H1 (cell line): ENCODE data around the gene NAB1. TPM values are rescaled to one million over a fixed set of nuclear protein-coding genes. Genes with fewer than 3 reads are reported as not detected.

Experiments used
- CTCF ChIA-PET: fragments of 300-600 bp; sonication (Branson Sonifier 250); formaldehyde crosslinking; loops from one replicate; lab custom pipeline; 2021; ENCODE audit not compliant: partially characterized antibody; lab: Charles Lee
- POLR2A ChIA-PET: fragments of 300-600 bp; sonication (Branson Sonifier 250); formaldehyde crosslinking; loops from one replicate; lab custom pipeline; 2021; ENCODE audit warnings: inconsistent platforms; ENCODE audit not compliant: partially characterized antibody; lab: Charles Lee
- DNase-seq, 2 experiments: peaks; one replicate each; pipeline versions ENCODE4 v3.0.0 to v3.0.0-alpha.2; 2010 to 2022; ENCODE audit warnings: low spot score in 2 of 2, low read depth in 1 of 2, mixed read lengths in 1 of 2
- FAIRE-seq: peaks from 2 replicates; lab custom pipeline; 2011; peaks lifted over from hg19 to GRCh38; lab: Jason Lieb, UNC
- H2AFZ ChIP-seq: 2 replicates; pipeline ENCODE4 v1.8.1; 2012; ENCODE audit warnings: low read length, inconsistent platforms
- H2AK5ac ChIP-seq: 2 replicates; pipeline ENCODE4 v1.6.1; 2013; ENCODE audit warnings: low read depth, low read length
- H2BK120ac ChIP-seq: replicated peaks from 2 replicates; pipeline ENCODE3; 2013; ENCODE audit warnings: low read depth, low read length, inconsistent platforms
- H2BK12ac ChIP-seq: 2 replicates; pipeline ENCODE4 v1.6.1; 2013; ENCODE audit warnings: low read depth, low read length
- H2BK15ac ChIP-seq: 2 replicates; pipeline ENCODE4 v1.6.1; 2013; ENCODE audit warnings: low read length
- H2BK20ac ChIP-seq: 2 replicates; pipeline ENCODE4 v1.6.1; 2013; ENCODE audit warnings: low read length
- H2BK5ac ChIP-seq: 2 replicates; pipeline ENCODE4 v1.6.1; 2013; ENCODE audit warnings: low read depth, low read length
- H3K14ac ChIP-seq: 2 replicates; pipeline ENCODE4 v1.6.1; 2013; ENCODE audit warnings: inconsistent platforms; ENCODE audit not compliant: insufficient read length
- H3K18ac ChIP-seq: 2 replicates; pipeline ENCODE4 v1.6.1; 2013; ENCODE audit warnings: low read length; ENCODE audit errors: extremely low read depth
- H3K23ac ChIP-seq: 2 replicates; pipeline ENCODE4 v1.6.1; 2013; ENCODE audit warnings: inconsistent platforms; ENCODE audit not compliant: insufficient read length
- H3K23me2 ChIP-seq: 2 replicates; pipeline ENCODE4 v1.6.1; 2013; ENCODE audit warnings: low read depth, low read length
- H3K27ac ChIP-seq: 2 replicates; pipeline ENCODE4 v1.6.1; 2011; ENCODE audit warnings: low read depth, low read length, inconsistent platforms
- H3K27me3 ChIP-seq, 4 experiments: replicated peaks in 1 of 4; 1 replicate in 1 of 4; 2 replicates in 3 of 4; pipeline versions ENCODE4 v1.6.1 to v1.8.1; 2011 to 2013; ENCODE audit warnings: low read length in 3 of 4, mild to moderate bottlenecking in 3 of 4, inconsistent platforms in 2 of 4, mixed read lengths in 2 of 4, moderate library complexity in 1 of 4; ENCODE audit not compliant: control insufficient read depth in 3 of 4, insufficient read depth in 3 of 4; ENCODE audit errors: extremely low read depth in 1 of 4
- H3K36me3 ChIP-seq, 4 experiments: 2 replicates each; pipeline versions ENCODE4 v1.6.1 to v1.8.1; 2011 to 2013; ENCODE audit warnings: mild to moderate bottlenecking in 4 of 4, low read length in 3 of 4, moderate library complexity in 2 of 4, control low read depth in 1 of 4, inconsistent platforms in 1 of 4; ENCODE audit not compliant: insufficient read depth in 4 of 4, control insufficient read depth in 2 of 4
- H3K4ac ChIP-seq: replicated peaks from 2 replicates; pipeline ENCODE3; 2013; ENCODE audit warnings: low read length, low read depth, mixed read lengths, inconsistent platforms; ENCODE audit not compliant: insufficient read length
- H3K4me1 ChIP-seq, 4 experiments: replicated peaks in 1 of 4; 1 replicate in 1 of 4; 2 replicates in 3 of 4; pipeline versions ENCODE4 v1.6.1 to v1.8.1; 2011 to 2013; ENCODE audit warnings: low read length in 3 of 4, inconsistent platforms in 2 of 4, mixed read lengths in 1 of 4; ENCODE audit not compliant: insufficient read depth in 4 of 4, control insufficient read depth in 3 of 4
- H3K4me2 ChIP-seq, 2 experiments: 2 replicates each; pipeline versions ENCODE4 v1.6.1 to v1.8.1; 2011 to 2013; ENCODE audit warnings: low read depth in 2 of 2, low read length in 2 of 2, control low read depth in 1 of 2, inconsistent platforms in 1 of 2, mild to moderate bottlenecking in 1 of 2; ENCODE audit not compliant: insufficient read depth in 1 of 2
- H3K4me3 ChIP-seq, 4 experiments: fragments of 200-600, 300-600 bp in 1 of 4; sonication (generic), shearing (Covaris generic), sonication (Bioruptor Twin) in 1 of 4; 2 replicates each; pipeline versions ENCODE4 v1.5.1 to v1.8.1; 2011 to 2016; ENCODE audit warnings: low read length in 4 of 4, low read depth in 3 of 4, control low read depth in 2 of 4, inconsistent platforms in 2 of 4, mild to moderate bottlenecking in 2 of 4, mixed read lengths in 1 of 4, moderate library complexity in 1 of 4; ENCODE audit not compliant: insufficient read depth in 2 of 4; ENCODE audit errors: extremely low read depth in 1 of 4
- H3K56ac ChIP-seq: replicated peaks from 2 replicates; pipeline ENCODE3; 2013; ENCODE audit warnings: low read depth, mild to moderate bottlenecking, mixed read lengths, low read length, inconsistent platforms; ENCODE audit not compliant: insufficient read length
- H3K79me1 ChIP-seq: 2 replicates; pipeline ENCODE4 v1.6.1; 2013; ENCODE audit warnings: low read depth, low read length, control low read depth
- H3K79me2 ChIP-seq, 2 experiments: 2 replicates each; pipeline versions ENCODE4 v1.6.1 to v1.8.1; 2012 to 2013; ENCODE audit warnings: low read length in 2 of 2, mild to moderate bottlenecking in 2 of 2, inconsistent platforms in 1 of 2; ENCODE audit not compliant: insufficient read depth in 2 of 2, control insufficient read depth in 1 of 2
- H3K9ac ChIP-seq, 4 experiments: replicated peaks in 1 of 4; 1 replicate in 1 of 4; 2 replicates in 3 of 4; pipeline versions ENCODE4 v1.6.1 to v1.8.1; 2011 to 2013; ENCODE audit warnings: low read depth in 3 of 4, low read length in 3 of 4, control low read depth in 2 of 4, mild to moderate bottlenecking in 2 of 4, moderate library complexity in 2 of 4, inconsistent platforms in 1 of 4; ENCODE audit errors: extremely low read depth in 1 of 4
- H3K9me3 ChIP-seq, 2 experiments: 2 replicates each; pipeline versions ENCODE4 v1.6.1 to v1.8.1; 2012 to 2013; ENCODE audit warnings: mild to moderate bottlenecking in 2 of 2, moderate library complexity in 2 of 2, control low read depth in 1 of 2, inconsistent platforms in 1 of 2, low read depth in 1 of 2, low read length in 1 of 2, mixed read lengths in 1 of 2; ENCODE audit not compliant: insufficient read depth in 2 of 2
- H4K20me1 ChIP-seq, 2 experiments: replicated peaks in 1 of 2; 2 replicates each; pipeline versions ENCODE3 to v1.8.1; 2011 to 2013; ENCODE audit warnings: inconsistent platforms in 2 of 2, low read length in 2 of 2, mild to moderate bottlenecking in 1 of 2; ENCODE audit not compliant: insufficient read depth in 2 of 2, control insufficient read depth in 1 of 2
- H4K5ac ChIP-seq: 2 replicates; pipeline ENCODE4 v1.6.1; 2013; ENCODE audit warnings: low read length, low read depth, mixed read lengths, inconsistent platforms; ENCODE audit not compliant: insufficient read length
- H4K8ac ChIP-seq: 2 replicates; pipeline ENCODE4 v1.8.0; 2013; ENCODE audit warnings: mild to moderate bottlenecking, moderate library complexity, low read length, inconsistent platforms; ENCODE audit not compliant: insufficient read depth; ENCODE audit errors: extremely low read depth
- H4K91ac ChIP-seq: replicated peaks from 2 replicates; pipeline ENCODE3; 2013; ENCODE audit warnings: low read length, mixed read lengths, inconsistent platforms; ENCODE audit not compliant: insufficient read length
- BACH1 ChIP-seq: IDR thresholded peaks from 2 replicates; pipeline ENCODE4 v1.6.1; 2012; ENCODE audit warnings: low read length, improper control_type of control experiment
- CTBP2 ChIP-seq: IDR thresholded peaks from 2 replicates; pipeline ENCODE4 v1.7.0; 2011; ENCODE audit warnings: borderline replicate concordance, mild to moderate bottlenecking, moderate library complexity, mixed read lengths, low read length; ENCODE audit not compliant: insufficient read depth, insufficient read length
- E2F6 ChIP-seq: IDR thresholded peaks from 2 replicates; pipeline ENCODE4 v1.6.1; 2012; ENCODE audit warnings: inconsistent platforms
- EGR1 ChIP-seq: IDR thresholded peaks from 2 replicates; pipeline ENCODE4 v1.6.1; 2011; ENCODE audit warnings: low read depth, low read length, borderline replicate concordance
- EZH2 ChIP-seq: fragments of 200-600 bp; sonication (generic); IDR thresholded peaks from 2 replicates; pipeline ENCODE4 v1.7.1; 2012; ENCODE audit warnings: low read depth, mild to moderate bottlenecking, moderate library complexity, low read length, inconsistent platforms; ENCODE audit not compliant: severe bottlenecking
- HDAC2 ChIP-seq, 2 experiments: fragments of 300-600 bp in 1 of 2; sonication (generic) in 1 of 2; IDR thresholded peaks; 2 replicates each; pipeline ENCODE4 v1.6.1; 2011 to 2012; ENCODE audit warnings: low read depth in 2 of 2, low read length in 2 of 2, mild to moderate bottlenecking in 2 of 2, moderate library complexity in 2 of 2, borderline replicate concordance in 1 of 2, inconsistent platforms in 1 of 2
- PHF8 ChIP-seq: fragments of 200-600 bp; sonication (generic); conservative IDR thresholded peaks from 2 replicates; pipeline ENCODE4 v1.7.1; 2012; ENCODE audit warnings: low read depth, mild to moderate bottlenecking, inconsistent platforms, low read length, moderate library complexity
- SP1 ChIP-seq: IDR thresholded peaks from 2 replicates; pipeline ENCODE4 v1.6.1; 2011; ENCODE audit warnings: low read depth, low read length
- SP2 ChIP-seq: IDR thresholded peaks from 2 replicates; pipeline ENCODE4 v1.6.1; 2012; ENCODE audit warnings: mild to moderate bottlenecking, low read length, inconsistent platforms
- TAF1 ChIP-seq: IDR thresholded peaks from 2 replicates; pipeline ENCODE4 v1.6.1; 2011; ENCODE audit warnings: mild to moderate bottlenecking, low read depth, low read length
- TCF12 ChIP-seq: IDR thresholded peaks from 2 replicates; pipeline ENCODE4 v1.6.1; 2011; ENCODE audit warnings: low read depth, mild to moderate bottlenecking, low read length
- WGBS, 2 experiments: shearing (Covaris generic) in 1 of 2; methylation state at CpG; one replicate each; pipeline versions ENCODE4 v1.1.6 to v1.1.7; 2013 to 2015; ENCODE audit warnings: low lambda C conversion rate in 2 of 2, mixed read lengths in 2 of 2, inconsistent platforms in 1 of 2, low coverage in 1 of 2, missing lambda C conversion rate in 1 of 2; ENCODE audit not compliant: insufficient replicate concordance in 2 of 2, insufficient coverage in 1 of 2, insufficient read length in 1 of 2; ENCODE audit errors: extremely low coverage in 1 of 2, missing lambda C conversion rate in 1 of 2; 5-methylcytosine and 5-hydroxymethylcytosine counted together
- polyA plus RNA-seq, 7 experiments: library from polyadenylated mRNA; depleted of rRNA in 3 of 7; stranded (reverse) in 5 of 7; unstranded in 2 of 7; fragments of >200 nt in 5 of 7; fragments of 200-250 nt in 2 of 7; gene quantifications; 1 replicate in 5 of 7; 2 replicates in 1 of 7; 4 replicates in 1 of 7; pipeline versions ENCODE4 v1.2.1 to v1.2.3, GENCODE V29; 2011 to 2013; ENCODE audit warnings: missing spikeins in 2 of 7, mixed read lengths in 2 of 7
- total RNA-seq: library from RNA; stranded (reverse); fragmentation: NEBNext Ultra II Directional; extraction: Animal tissue kit (Norgen Biotek cat#: 25700); gene quantifications from 2 replicates; pipeline ENCODE4 v1.2.1, GENCODE V29; 2021

The NAB1 gene
- total and polyA plus RNA-seq, 2 of the 8 experiments (the other 6 are each of a cell fraction or from before 2014, with no cell fraction given) = 8.5 to 28.6 TPM

- no peaks in the 10 kb centered on the region for H3K27me3 ChIP-seq
- no peak overlapping the region for H2AK5ac ChIP-seq
- POLR2A ChIA-PET = interaction anchor here (1.1 kb wide), 1 partner anchor 31 kb away, joined by 3 read pairs; no protein-coding TSS in a partner anchor
- H4K91ac ChIP-seq = no peak overlapping the region
- no peak overlapping the region for H2BK12ac ChIP-seq
- no peak overlapping the region for H3K14ac ChIP-seq
- H3K9ac ChIP-seq = peak overlapping the region in 1 of 4 experiments; percentile 53; a peak in 2 of 7 replicates
- FAIRE-seq (no peak), DNase-seq (peak in 1 of 2 experiments; percentile 77)
- no peak overlapping the region for H2BK120ac ChIP-seq
- H4K8ac ChIP-seq = no peak overlapping the region
- H4K20me1 ChIP-seq = no peaks in the 10 kb centered on the region
- peaks cover 0 to 38% of the 10 kb centered on the region in 2 experiments; a peak in 2 of 4 replicates for H3K79me2 ChIP-seq
- H4K5ac ChIP-seq = no peak overlapping the region
- no peak overlapping the region for H3K27ac ChIP-seq
- H3K23ac ChIP-seq = no peak overlapping the region
- peak overlapping the region; percentile 16; the same call in 1 of the 2 replicates for H2AFZ ChIP-seq
- H2BK5ac ChIP-seq = no peak overlapping the region
- no peak overlapping the region for H2BK15ac ChIP-seq
- peaks cover 5% of the 10 kb centered on the region for H3K79me1 ChIP-seq
- H3K4me1 ChIP-seq = peaks cover 0 to 5% (median 1%) of the 10 kb centered on the region in 4 experiments; a peak in 2 of 7 replicates
- H3K36me3 ChIP-seq = no peaks in the 10 kb centered on the region
- no peak overlapping the region for H3K4ac ChIP-seq
- H3K9me3 ChIP-seq = no peaks in the 10 kb centered on the region
- H3K18ac ChIP-seq = no peak overlapping the region
- peak overlapping the region; percentile 74 for H3K56ac ChIP-seq
- CTCF ChIA-PET = interaction anchor here (1.0 kb wide), 1 partner anchor 32 kb away, joined by 3 read pairs; no protein-coding TSS in a partner anchor
- H3K4me3 ChIP-seq = peak overlapping the region; percentile 67 to 96 (median 76)
- no peak overlapping the region for H2BK20ac ChIP-seq
- H3K23me2 ChIP-seq = peaks cover 5% of the 10 kb centered on the region
- peak overlapping the region; percentile 69 to 99 for H3K4me2 ChIP-seq
- WGBS, 2 experiments = 0% methylated on average over 9 of the region's 78 CpGs; no CpG with 5 or more reads in 1 of the 2 experiments
- TF ChIP-seq HDAC2 (IDR thresholded peaks at IDR 0.05; ENCODE audit: borderline replicate concordance in 1 of 2, low read depth in 2 of 2, low read length in 2 of 2) (no peak), PHF8 (peak; percentile 68; the same call in 1 of the 2 replicates), E2F6 (peak; percentile 40; the same call in 1 of the 2 replicates), TAF1 (0 out of 2 replicates have a peak, but pooled peaks have one; percentile 44), BACH1 (peak; percentile 68), EZH2 (no peak), EGR1 (peak; percentile 68), SP1 (no peak), CTBP2 (no peak), SP2 (no peak), TCF12 (no peak)
These were observed 421 bp upstream of the NAB1 start for GRCh38 chr2:190648289-190649034.
